NB4 (cell line): ENCODE results near the gene SNRNP40.

Experiments used
- POLR2A ChIP-seq: IDR thresholded peaks from 2 replicates; pipeline ENCODE4 v1.6.1; 2011; ENCODE audit warnings: mild to moderate bottlenecking; ENCODE audit not compliant: insufficient read length; ENCODE audit errors: extremely low read depth
- TF ChIP-seq, protein P1 (sequence below): IDR thresholded peaks from one replicate; pipeline ENCODE4 v1.5.1; 2012; ENCODE audit warnings: low read depth, low read length
- TF ChIP-seq, protein P2 (sequence below): IDR thresholded peaks from 2 replicates; pipeline ENCODE4 v1.6.1; 2011; ENCODE audit warnings: low read depth, low read length

DNA sequence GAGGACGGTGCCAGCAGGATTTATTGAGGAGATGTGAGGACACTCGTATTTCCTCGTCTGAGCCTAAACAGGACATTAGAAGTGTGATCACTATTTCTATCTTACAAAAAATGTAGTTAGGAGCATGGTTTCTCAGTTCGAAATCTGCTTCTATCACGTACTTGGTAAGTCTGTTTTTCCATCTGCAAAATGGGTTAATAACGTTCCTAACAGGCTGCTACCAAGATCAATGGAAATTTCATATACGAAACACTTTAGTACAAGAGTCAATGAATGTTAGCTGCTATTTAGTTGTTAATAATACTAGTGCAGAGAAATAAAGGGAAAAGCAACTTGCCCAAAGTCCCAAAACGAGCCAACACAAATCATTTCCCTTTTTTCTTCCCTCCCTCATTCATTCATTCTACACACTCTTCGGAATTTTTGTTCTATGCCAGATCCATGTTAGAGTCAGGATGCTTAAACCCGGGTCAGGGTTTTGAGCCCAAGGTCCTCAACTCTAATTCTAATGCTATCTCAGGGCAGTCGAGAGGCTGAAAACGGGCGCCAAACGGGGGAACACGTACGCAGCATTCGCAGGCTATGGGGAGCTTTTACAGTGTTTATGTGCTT is 608 bp downstream of the SNRNP40 start:
- TF ChIP-seq, protein P1, sequence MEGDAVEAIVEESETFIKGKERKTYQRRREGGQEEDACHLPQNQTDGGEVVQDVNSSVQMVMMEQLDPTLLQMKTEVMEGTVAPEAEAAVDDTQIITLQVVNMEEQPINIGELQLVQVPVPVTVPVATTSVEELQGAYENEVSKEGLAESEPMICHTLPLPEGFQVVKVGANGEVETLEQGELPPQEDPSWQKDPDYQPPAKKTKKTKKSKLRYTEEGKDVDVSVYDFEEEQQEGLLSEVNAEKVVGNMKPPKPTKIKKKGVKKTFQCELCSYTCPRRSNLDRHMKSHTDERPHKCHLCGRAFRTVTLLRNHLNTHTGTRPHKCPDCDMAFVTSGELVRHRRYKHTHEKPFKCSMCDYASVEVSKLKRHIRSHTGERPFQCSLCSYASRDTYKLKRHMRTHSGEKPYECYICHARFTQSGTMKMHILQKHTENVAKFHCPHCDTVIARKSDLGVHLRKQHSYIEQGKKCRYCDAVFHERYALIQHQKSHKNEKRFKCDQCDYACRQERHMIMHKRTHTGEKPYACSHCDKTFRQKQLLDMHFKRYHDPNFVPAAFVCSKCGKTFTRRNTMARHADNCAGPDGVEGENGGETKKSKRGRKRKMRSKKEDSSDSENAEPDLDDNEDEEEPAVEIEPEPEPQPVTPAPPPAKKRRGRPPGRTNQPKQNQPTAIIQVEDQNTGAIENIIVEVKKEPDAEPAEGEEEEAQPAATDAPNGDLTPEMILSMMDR, result no peak
- TF ChIP-seq POLR2A, result no peak
- TF ChIP-seq, protein P2, sequence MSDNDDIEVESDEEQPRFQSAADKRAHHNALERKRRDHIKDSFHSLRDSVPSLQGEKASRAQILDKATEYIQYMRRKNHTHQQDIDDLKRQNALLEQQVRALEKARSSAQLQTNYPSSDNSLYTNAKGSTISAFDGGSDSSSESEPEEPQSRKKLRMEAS, result no peak
